Psoas muscle (tissue), 8 donors: ENCODE data around the gene TMA7B. TPM values are rescaled to one million over a fixed set of nuclear protein-coding genes. Genes with fewer than 3 reads are reported as not detected.

ENCODE experiments used
- ATAC-seq, 4 donors: fragments of 200-7000 bp; cut with Tn5 transposase; one replicate each; pipeline ENCODE4 v1.9.1; 2020; ENCODE audit warnings: moderate library complexity in 3 of 4, mild to moderate bottlenecking in 2 of 4
- DNase-seq, 2 donors: peaks; one replicate each; pipeline ENCODE4 v3.0.0-alpha.2; 2020
- H3K27ac ChIP-seq: fragments of 200-600 bp; one replicate; pipeline ENCODE4 v1.8.0; 2022
- H3K27me3 ChIP-seq, 3 donors: fragments of 200-600 bp in 1 of 3; one replicate each; pipeline versions ENCODE4 v1.6.1 to v1.8.0; 2013 to 2022; ENCODE audit warnings: low read length in 2 of 3, mild to moderate bottlenecking in 2 of 3, moderate library complexity in 1 of 3; ENCODE audit not compliant: insufficient read depth in 3 of 3
- H3K36me3 ChIP-seq, 2 donors: fragments of 200-600 bp in 1 of 2; one replicate each; pipeline versions ENCODE4 v1.6.1 to v1.8.0; 2013 to 2022; ENCODE audit warnings: low read depth in 1 of 2, mild to moderate bottlenecking in 1 of 2, moderate library complexity in 1 of 2; ENCODE audit not compliant: insufficient read depth in 1 of 2
- H3K4me1 ChIP-seq: fragments of 200-600 bp; one replicate; pipeline ENCODE4 v1.8.0; 2022
- H3K4me3 ChIP-seq: fragments of 200-600 bp; one replicate; pipeline ENCODE4 v1.8.0; 2022; ENCODE audit warnings: mild to moderate bottlenecking
- H3K9me3 ChIP-seq: fragments of 200-600 bp; one replicate; pipeline ENCODE4 v1.8.0; 2022
- CTCF ChIP-seq: fragments of 200-600 bp; IDR thresholded peaks from one replicate; pipeline ENCODE4 v1.8.0; 2022; ENCODE audit warnings: antibody characterized with exemption
- WGBS, 3 donors: extraction: QIAGEN DNeasy Blood & Tissue Kit; methylation state at CpG; one replicate each; pipeline versions ENCODE4 v1.1.6 to v1.1.7; 2013; 5-methylcytosine and 5-hydroxymethylcytosine counted together
- intact Hi-C, 2 donors: fragments of 100-400 bp; cut with DNase I; formaldehyde crosslinking; loops; one replicate each; pipeline versions ENCODE4 v1.11.0 to v1.14.2; 2022
- polyA plus RNA-seq, 3 donors: library from polyadenylated mRNA; stranded (reverse); fragments of 200-250 nt; gene quantifications; one replicate each; pipeline ENCODE4 v1.2.3, GENCODE V29; 2013
- total RNA-seq, 4 donors: library from RNA; stranded (reverse); fragmentation: NEBNext Ultra II Directional in 2 of 4; extraction: Animal tissue kit (Norgen Biotek cat#: 25700) in 2 of 4; gene quantifications; one replicate each; pipeline versions ENCODE4 v1.2.1 to v1.2.4, GENCODE V29; 2021 to 2023
- donor health status: healthy with polysubstance abuse.
- donor health status: DM: no; HTN: no; CAD: no; lungs with moderate emphysema.
- donor health status: Bipolar disorder and iron deficiency.
- donor health status: healthy.
- donor health status: DM: yes; HTN: yes; CAD: no.
- donor health status: DM: no; HTN: no; CAD: no.
- donor health status: DM: no; HTN: no; CAD: no.
- donor health status: DM: yes; HTN: yes; CAD: no.

Gene TMA7B
- total and polyA plus RNA-seq, 7 donors: not detected

GRCh38 chr22:39997421-39997820 is 37.2 kb downstream of the TMA7B start:
- Histone ChIP-seq H3K9me3 (no peaks in the 10 kb centered on the region), H3K36me3 (no peaks in the 10 kb centered on the region), H3K27ac (no peak overlapping the region), H3K4me1 (no peaks in the 10 kb centered on the region), H3K27me3 (peaks cover 0 to 49% (median 6%) of the 10 kb centered on the region in 3 donors), H3K4me3 (no peak overlapping the region)
- WGBS, 3 donors: 81 to 88% (median 85%) methylated on average over 3 of the region's 3 CpGs
- ATAC-seq (no peak), DNase-seq (no peak)
- intact Hi-C loops: no loop called here
- no peak for TF ChIP-seq CTCF

- intact Hi-C loops: no loop called here
- H3K36me3 ChIP-seq: no peaks in the 10 kb centered on the region
- no peaks in the 10 kb centered on the region for H3K9me3 ChIP-seq
- 63 to 75% (median 73%) methylated on average over 11 of the region's 11 CpGs for WGBS, 3 donors
- no peak overlapping the region for H3K4me3 ChIP-seq
- no peak for TF ChIP-seq CTCF
- no peak for DNase-seq
- H3K4me1 ChIP-seq: no peaks in the 10 kb centered on the region
- ATAC-seq: no peak
- H3K27me3 ChIP-seq: peaks cover 0 to 45% (median 8%) of the 10 kb centered on the region in 3 donors
- H3K27ac ChIP-seq: no peak overlapping the region
These were observed 37.9 kb downstream of the TMA7B start for GRCh38 chr22:39997939-39998726.

- no peaks in the 10 kb centered on the region for H3K36me3 ChIP-seq
- 79 to 87% (median 86%) methylated on average over 16 of the region's 16 CpGs for WGBS, 3 donors
- TF ChIP-seq CTCF: no peak
- no peaks in the 10 kb centered on the region for H3K9me3 ChIP-seq
- H3K27ac ChIP-seq: no peak overlapping the region
- intact Hi-C loops: no loop called here
- H3K27me3 ChIP-seq: peaks cover 0 to 35% (median 8%) of the 10 kb centered on the region in 3 donors
- no peaks in the 10 kb centered on the region for H3K4me1 ChIP-seq
- ATAC-seq (no peak), DNase-seq (no peak)
- H3K4me3 ChIP-seq: no peak overlapping the region
These were observed 39.1 kb downstream of the TMA7B start for GRCh38 chr22:39999144-39999757.

GRCh38 chr22:40000171-40000570 is 40.0 kb downstream of the TMA7B start:
- no peak for DNase-seq
- ATAC-seq: no peak
- H3K27me3 ChIP-seq: peaks cover 0 to 31% (median 5%) of the 10 kb centered on the region in 3 donors
- no peak for TF ChIP-seq CTCF
- intact Hi-C loops: no loop called here
- no peaks in the 10 kb centered on the region for H3K4me1 ChIP-seq
- H3K9me3 ChIP-seq: no peaks in the 10 kb centered on the region
- H3K4me3 ChIP-seq: no peak overlapping the region
- 75 to 83% (median 81%) methylated on average over 5 of the region's 5 CpGs for WGBS, 3 donors
- H3K36me3 ChIP-seq: no peaks in the 10 kb centered on the region
- no peak overlapping the region for H3K27ac ChIP-seq
